Measurements from ENCODE around the gene PAEP.

GRCh38 chr9:135533674-135534073 is 27.9 kb upstream of the PAEP start:
- TF ChIP-seq, protein P1, sequence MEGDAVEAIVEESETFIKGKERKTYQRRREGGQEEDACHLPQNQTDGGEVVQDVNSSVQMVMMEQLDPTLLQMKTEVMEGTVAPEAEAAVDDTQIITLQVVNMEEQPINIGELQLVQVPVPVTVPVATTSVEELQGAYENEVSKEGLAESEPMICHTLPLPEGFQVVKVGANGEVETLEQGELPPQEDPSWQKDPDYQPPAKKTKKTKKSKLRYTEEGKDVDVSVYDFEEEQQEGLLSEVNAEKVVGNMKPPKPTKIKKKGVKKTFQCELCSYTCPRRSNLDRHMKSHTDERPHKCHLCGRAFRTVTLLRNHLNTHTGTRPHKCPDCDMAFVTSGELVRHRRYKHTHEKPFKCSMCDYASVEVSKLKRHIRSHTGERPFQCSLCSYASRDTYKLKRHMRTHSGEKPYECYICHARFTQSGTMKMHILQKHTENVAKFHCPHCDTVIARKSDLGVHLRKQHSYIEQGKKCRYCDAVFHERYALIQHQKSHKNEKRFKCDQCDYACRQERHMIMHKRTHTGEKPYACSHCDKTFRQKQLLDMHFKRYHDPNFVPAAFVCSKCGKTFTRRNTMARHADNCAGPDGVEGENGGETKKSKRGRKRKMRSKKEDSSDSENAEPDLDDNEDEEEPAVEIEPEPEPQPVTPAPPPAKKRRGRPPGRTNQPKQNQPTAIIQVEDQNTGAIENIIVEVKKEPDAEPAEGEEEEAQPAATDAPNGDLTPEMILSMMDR (IDR thresholded peaks at IDR 0.05; ENCODE audit: insufficient read depth, low read length, poor library complexity, severe bottlenecking): no peak
- TF ChIP-seq EZH2phosphoT487 (conservative IDR thresholded peaks at IDR 0.05; ENCODE audit: low read length): no peak

Measured in SU-DHL-6 (cell line).